HEK293 (cell line): ENCODE results near the gene LVRN.

Experiments used
- ZBTB8A ChIP-seq: fragments of 450-650 bp; formaldehyde crosslinking; IDR thresholded peaks from 2 replicates; pipeline ENCODE4 v1.5.1; 2016; ENCODE audit warnings: missing biosample characterization, missing genetic modification characterization
- ZFHX2 ChIP-seq: fragments of 450-650 bp; formaldehyde crosslinking; conservative IDR thresholded peaks from 2 replicates; pipeline ENCODE4 v1.5.1; 2016; ENCODE audit warnings: missing biosample characterization, missing genetic modification characterization
- ZNF239 ChIP-seq: fragments of 450-650 bp; formaldehyde crosslinking; IDR thresholded peaks from 2 replicates; pipeline ENCODE4 v1.5.1; 2016; ENCODE audit warnings: missing biosample characterization, missing genetic modification characterization
- ZNF274 ChIP-seq, 2 experiments: fragments of 200-500 bp in 1 of 2; fragments of 450-650 bp in 1 of 2; sonication (Bioruptor generic) in 1 of 2; formaldehyde crosslinking in 1 of 2; IDR thresholded peaks; 2 replicates each; pipeline versions ENCODE4 v1.5.1 to v1.6.1; 2014 to 2016; ENCODE audit warnings: borderline replicate concordance in 1 of 2, inconsistent platforms in 1 of 2, low read length in 1 of 2, missing biosample characterization in 1 of 2, missing genetic modification characterization in 1 of 2
- ZNF350 ChIP-seq: fragments of 450-650 bp; formaldehyde crosslinking; IDR thresholded peaks from 2 replicates; pipeline ENCODE4 v1.5.0; 2017; ENCODE audit warnings: missing biosample characterization, mild to moderate bottlenecking, missing genetic modification characterization
- ZNF37A ChIP-seq: fragments of 450-650 bp; IDR thresholded peaks from 2 replicates; pipeline ENCODE4 v1.5.1; 2018; ENCODE audit warnings: missing biosample characterization, missing genetic modification characterization
- ZNF423 ChIP-seq: fragments of 450-650 bp; formaldehyde crosslinking; IDR thresholded peaks from 2 replicates; pipeline ENCODE4 v1.5.1; 2016; ENCODE audit warnings: missing biosample characterization, missing genetic modification characterization
- ZNF76 ChIP-seq: fragments of 450-650 bp; formaldehyde crosslinking; IDR thresholded peaks from 2 replicates; pipeline ENCODE4; 2016; ENCODE audit warnings: low read depth, missing biosample characterization, missing genetic modification characterization, borderline replicate concordance
- ZNF785 ChIP-seq: fragments of 450-650 bp; formaldehyde crosslinking; IDR thresholded peaks from 2 replicates; pipeline ENCODE4 v1.5.1; 2016; ENCODE audit warnings: missing biosample characterization, missing genetic modification characterization
- ZSCAN30 ChIP-seq: fragments of 450-650 bp; IDR thresholded peaks from 2 replicates; pipeline ENCODE4 v1.5.1; 2018; ENCODE audit warnings: missing biosample characterization, mild to moderate bottlenecking, missing genetic modification characterization, moderate library complexity
- TF ChIP-seq, protein P1 (sequence below): fragments of 450-650 bp; formaldehyde crosslinking; IDR thresholded peaks from 2 replicates; pipeline ENCODE4 v1.5.1; 2016; ENCODE audit warnings: missing biosample characterization, missing genetic modification characterization
- TF ChIP-seq, protein P2 (sequence below): fragments of 450-650 bp; formaldehyde crosslinking; IDR thresholded peaks from 2 replicates; pipeline ENCODE4 v1.5.1; 2016; ENCODE audit warnings: missing biosample characterization, missing genetic modification characterization
- TF ChIP-seq, protein P3 (sequence below): fragments of 450-650 bp; formaldehyde crosslinking; IDR thresholded peaks from 2 replicates; pipeline ENCODE4 v1.5.1; 2016; ENCODE audit warnings: missing biosample characterization, missing genetic modification characterization, low read depth

DNA sequence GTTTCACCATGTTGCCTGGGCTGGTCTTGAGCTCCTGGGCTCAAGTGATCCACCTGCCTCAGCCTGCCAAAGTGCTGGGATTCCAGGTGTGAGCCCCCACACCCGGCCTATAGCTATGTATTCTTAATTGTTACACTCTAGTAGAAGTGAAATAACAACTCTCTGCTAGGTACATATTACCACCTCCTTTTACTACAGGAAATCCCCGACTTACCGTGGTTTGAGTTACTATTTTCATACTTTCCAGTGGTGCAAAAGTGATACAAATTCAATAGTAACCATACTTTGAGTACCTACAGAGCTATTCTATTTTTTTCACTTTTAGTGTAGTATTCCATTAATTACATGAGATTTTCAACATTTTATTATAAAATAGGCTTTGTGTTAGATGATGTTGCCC lies 70.7 kb downstream of the LVRN start:
- TF ChIP-seq, protein P1, sequence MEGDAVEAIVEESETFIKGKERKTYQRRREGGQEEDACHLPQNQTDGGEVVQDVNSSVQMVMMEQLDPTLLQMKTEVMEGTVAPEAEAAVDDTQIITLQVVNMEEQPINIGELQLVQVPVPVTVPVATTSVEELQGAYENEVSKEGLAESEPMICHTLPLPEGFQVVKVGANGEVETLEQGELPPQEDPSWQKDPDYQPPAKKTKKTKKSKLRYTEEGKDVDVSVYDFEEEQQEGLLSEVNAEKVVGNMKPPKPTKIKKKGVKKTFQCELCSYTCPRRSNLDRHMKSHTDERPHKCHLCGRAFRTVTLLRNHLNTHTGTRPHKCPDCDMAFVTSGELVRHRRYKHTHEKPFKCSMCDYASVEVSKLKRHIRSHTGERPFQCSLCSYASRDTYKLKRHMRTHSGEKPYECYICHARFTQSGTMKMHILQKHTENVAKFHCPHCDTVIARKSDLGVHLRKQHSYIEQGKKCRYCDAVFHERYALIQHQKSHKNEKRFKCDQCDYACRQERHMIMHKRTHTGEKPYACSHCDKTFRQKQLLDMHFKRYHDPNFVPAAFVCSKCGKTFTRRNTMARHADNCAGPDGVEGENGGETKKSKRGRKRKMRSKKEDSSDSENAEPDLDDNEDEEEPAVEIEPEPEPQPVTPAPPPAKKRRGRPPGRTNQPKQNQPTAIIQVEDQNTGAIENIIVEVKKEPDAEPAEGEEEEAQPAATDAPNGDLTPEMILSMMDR (tag by site-specific recombination): no peak
- TF ChIP-seq ZNF37A (tag by site-specific recombination) (no peak), ZNF350 (no peak), ZNF785 (tag by site-specific recombination) (no peak), ZFHX2 (tag by site-specific recombination) (no peak), ZNF423 (no peak), ZNF76 (no peak), ZSCAN30 (tag by site-specific recombination) (no peak), ZBTB8A (tag by site-specific recombination) (no peak), ZNF274 (IDR thresholded peaks at IDR 0.05; ENCODE audit: low read length) (no peak), ZNF274 (tag by site-specific recombination; IDR thresholded peaks at IDR 0.05; ENCODE audit: borderline replicate concordance) (no peak), ZNF239 (tag by site-specific recombination) (no peak)
- TF ChIP-seq, protein P2, sequence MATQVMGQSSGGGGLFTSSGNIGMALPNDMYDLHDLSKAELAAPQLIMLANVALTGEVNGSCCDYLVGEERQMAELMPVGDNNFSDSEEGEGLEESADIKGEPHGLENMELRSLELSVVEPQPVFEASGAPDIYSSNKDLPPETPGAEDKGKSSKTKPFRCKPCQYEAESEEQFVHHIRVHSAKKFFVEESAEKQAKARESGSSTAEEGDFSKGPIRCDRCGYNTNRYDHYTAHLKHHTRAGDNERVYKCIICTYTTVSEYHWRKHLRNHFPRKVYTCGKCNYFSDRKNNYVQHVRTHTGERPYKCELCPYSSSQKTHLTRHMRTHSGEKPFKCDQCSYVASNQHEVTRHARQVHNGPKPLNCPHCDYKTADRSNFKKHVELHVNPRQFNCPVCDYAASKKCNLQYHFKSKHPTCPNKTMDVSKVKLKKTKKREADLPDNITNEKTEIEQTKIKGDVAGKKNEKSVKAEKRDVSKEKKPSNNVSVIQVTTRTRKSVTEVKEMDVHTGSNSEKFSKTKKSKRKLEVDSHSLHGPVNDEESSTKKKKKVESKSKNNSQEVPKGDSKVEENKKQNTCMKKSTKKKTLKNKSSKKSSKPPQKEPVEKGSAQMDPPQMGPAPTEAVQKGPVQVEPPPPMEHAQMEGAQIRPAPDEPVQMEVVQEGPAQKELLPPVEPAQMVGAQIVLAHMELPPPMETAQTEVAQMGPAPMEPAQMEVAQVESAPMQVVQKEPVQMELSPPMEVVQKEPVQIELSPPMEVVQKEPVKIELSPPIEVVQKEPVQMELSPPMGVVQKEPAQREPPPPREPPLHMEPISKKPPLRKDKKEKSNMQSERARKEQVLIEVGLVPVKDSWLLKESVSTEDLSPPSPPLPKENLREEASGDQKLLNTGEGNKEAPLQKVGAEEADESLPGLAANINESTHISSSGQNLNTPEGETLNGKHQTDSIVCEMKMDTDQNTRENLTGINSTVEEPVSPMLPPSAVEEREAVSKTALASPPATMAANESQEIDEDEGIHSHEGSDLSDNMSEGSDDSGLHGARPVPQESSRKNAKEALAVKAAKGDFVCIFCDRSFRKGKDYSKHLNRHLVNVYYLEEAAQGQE (tag by site-specific recombination): no peak
- TF ChIP-seq, protein P3, sequence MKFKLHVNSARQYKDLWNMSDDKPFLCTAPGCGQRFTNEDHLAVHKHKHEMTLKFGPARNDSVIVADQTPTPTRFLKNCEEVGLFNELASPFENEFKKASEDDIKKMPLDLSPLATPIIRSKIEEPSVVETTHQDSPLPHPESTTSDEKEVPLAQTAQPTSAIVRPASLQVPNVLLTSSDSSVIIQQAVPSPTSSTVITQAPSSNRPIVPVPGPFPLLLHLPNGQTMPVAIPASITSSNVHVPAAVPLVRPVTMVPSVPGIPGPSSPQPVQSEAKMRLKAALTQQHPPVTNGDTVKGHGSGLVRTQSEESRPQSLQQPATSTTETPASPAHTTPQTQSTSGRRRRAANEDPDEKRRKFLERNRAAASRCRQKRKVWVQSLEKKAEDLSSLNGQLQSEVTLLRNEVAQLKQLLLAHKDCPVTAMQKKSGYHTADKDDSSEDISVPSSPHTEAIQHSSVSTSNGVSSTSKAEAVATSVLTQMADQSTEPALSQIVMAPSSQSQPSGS: no peak
